ENCODE measurements around the gene CCDC126.
"Not testable (repeated sequence)": the region's sequence is repeated elsewhere in the genome, so short reads cannot be mapped to it uniquely, and the experiment has no call there.

CCDC126 gene

GRCh38 chr7:23597094-23598091 lies at the start of gene CCDC126:
CCDC126 (plus strand) TSS chr7:23597382; CDS start chr7:23611316, 13,934 bp downstream.
- DNase-seq (ENCODE audit: low read depth in 2 of 2): peak; percentile 75 to 78

GRCh38 chr7:23547662-23548061 lies 49.5 kb upstream of the CCDC126 start:
- no peak for DNase-seq (ENCODE audit: low read depth in 2 of 2)

GRCh38 chr7:23558303-23558702 lies 38.9 kb upstream of the CCDC126 start:
- no peak for DNase-seq (ENCODE audit: low read depth in 2 of 2)

- DNase-seq (ENCODE audit: low read depth in 2 of 2): peak; percentile 26 to 42
These were observed 26.5 kb upstream of the CCDC126 start for GRCh38 chr7:23570592-23571200.

- DNase-seq (ENCODE audit: low read depth in 2 of 2): not testable (repeated sequence)
These were observed 15.2 kb upstream of the CCDC126 start for GRCh38 chr7:23581975-23582374.

GRCh38 chr7:23585304-23585703 lies 11.9 kb upstream of the CCDC126 start:
- DNase-seq (ENCODE audit: low read depth in 2 of 2): not testable (repeated sequence)

GRCh38 chr7:23586159-23586558 lies 11.0 kb upstream of the CCDC126 start:
- no peak for DNase-seq (ENCODE audit: low read depth in 2 of 2)

GRCh38 chr7:23590529-23590928 lies 6.7 kb upstream of the CCDC126 start:
- DNase-seq (ENCODE audit: low read depth in 2 of 2): no peak

GRCh38 chr7:23593706-23594105 lies 3.5 kb upstream of the CCDC126 start:
- DNase-seq (ENCODE audit: low read depth in 2 of 2): no peak

- peak; percentile 40 to 43 for DNase-seq (ENCODE audit: low read depth in 2 of 2)
These were observed 2.1 kb upstream of the CCDC126 start for GRCh38 chr7:23594879-23595604.

GRCh38 chr7:23598296-23598695 lies 1.1 kb downstream of the CCDC126 start:
- no peak for DNase-seq (ENCODE audit: low read depth in 2 of 2)

- no peak for DNase-seq (ENCODE audit: low read depth in 2 of 2)
These were observed 3.1 kb downstream of the CCDC126 start for GRCh38 chr7:23600236-23600635.

- no peak for DNase-seq (ENCODE audit: low read depth in 2 of 2)
These were observed 6.6 kb downstream of the CCDC126 start for GRCh38 chr7:23603632-23604295.

- DNase-seq (ENCODE audit: low read depth in 2 of 2): no peak
These were observed 7.1 kb downstream of the CCDC126 start for GRCh38 chr7:23604296-23604640.

- DNase-seq (ENCODE audit: low read depth in 2 of 2): no peak
These were observed 9.9 kb downstream of the CCDC126 start for GRCh38 chr7:23607130-23607529.

- DNase-seq (ENCODE audit: low read depth in 2 of 2): no peak
These were observed 10.7 kb downstream of the CCDC126 start for GRCh38 chr7:23607866-23608265.

- DNase-seq (ENCODE audit: low read depth in 2 of 2): no peak
These were observed 18.1 kb downstream of the CCDC126 start for GRCh38 chr7:23615331-23615730.

- no peak for DNase-seq (ENCODE audit: low read depth in 2 of 2)
These were observed 19.4 kb downstream of the CCDC126 start for GRCh38 chr7:23616593-23616992.

- no peak for DNase-seq (ENCODE audit: low read depth in 2 of 2)
These were observed 20.3 kb downstream of the CCDC126 start for GRCh38 chr7:23617482-23617881.

GRCh38 chr7:23618241-23618640 lies 21.1 kb downstream of the CCDC126 start:
- DNase-seq (ENCODE audit: low read depth in 2 of 2): no peak

GRCh38 chr7:23619141-23619540 lies 22.0 kb downstream of the CCDC126 start:
- no peak for DNase-seq (ENCODE audit: low read depth in 2 of 2)

- DNase-seq (ENCODE audit: low read depth in 2 of 2): no peak
These were observed 25.3 kb downstream of the CCDC126 start for GRCh38 chr7:23622506-23622925.
